HEK293 (cell line): ENCODE data around the gene PCMT1.

Experiments
- HIC1 ChIP-seq: fragments of 450-650 bp; formaldehyde crosslinking; IDR thresholded peaks from 2 replicates; pipeline ENCODE4 v1.5.1; 2016; ENCODE audit warnings: missing biosample characterization, missing genetic modification characterization
- KLF10 ChIP-seq: fragments of 450-650 bp; IDR thresholded peaks from 2 replicates; pipeline ENCODE4 v1.5.1; 2018; ENCODE audit warnings: missing biosample characterization, mild to moderate bottlenecking, missing genetic modification characterization
- KLF17 ChIP-seq: fragments of 450-650 bp; formaldehyde crosslinking; IDR thresholded peaks from 2 replicates; pipeline ENCODE4 v1.5.1; 2016; ENCODE audit warnings: missing biosample characterization, missing genetic modification characterization
- PRDM1 ChIP-seq: fragments of 450-650 bp; formaldehyde crosslinking; IDR thresholded peaks from 2 replicates; pipeline ENCODE4; 2016; ENCODE audit warnings: missing biosample characterization, missing genetic modification characterization
- PRDM10 ChIP-seq: fragments of 450-650 bp; formaldehyde crosslinking; IDR thresholded peaks from 2 replicates; pipeline ENCODE4 v1.5.1; 2016; ENCODE audit warnings: missing biosample characterization, missing genetic modification characterization
- PRDM2 ChIP-seq: fragments of 450-650 bp; formaldehyde crosslinking; IDR thresholded peaks from 2 replicates; pipeline ENCODE4 v1.5.1; 2016; ENCODE audit warnings: missing biosample characterization, missing genetic modification characterization, borderline replicate concordance
- SCRT1 ChIP-seq: fragments of 450-650 bp; formaldehyde crosslinking; IDR thresholded peaks from 2 replicates; pipeline ENCODE4 v1.5.1; 2016; ENCODE audit warnings: missing biosample characterization, missing genetic modification characterization, borderline replicate concordance
- ZBTB17 ChIP-seq: fragments of 450-650 bp; formaldehyde crosslinking; IDR thresholded peaks from 2 replicates; pipeline ENCODE4 v1.5.1; 2016; ENCODE audit warnings: missing biosample characterization, missing genetic modification characterization
- ZBTB48 ChIP-seq: fragments of 450-650 bp; formaldehyde crosslinking; IDR thresholded peaks from 2 replicates; pipeline ENCODE4 v1.5.1; 2016; ENCODE audit warnings: missing biosample characterization, missing genetic modification characterization
- ZFP3 ChIP-seq: fragments of 450-650 bp; formaldehyde crosslinking; IDR thresholded peaks from 2 replicates; pipeline ENCODE4 v1.5.1; 2016; ENCODE audit warnings: low read depth, missing biosample characterization, missing genetic modification characterization
- ZFP37 ChIP-seq: fragments of 450-650 bp; formaldehyde crosslinking; IDR thresholded peaks from 2 replicates; pipeline ENCODE4 v1.5.1; 2016; ENCODE audit warnings: missing biosample characterization, missing genetic modification characterization
- ZNF146 ChIP-seq: fragments of 450-650 bp; formaldehyde crosslinking; IDR thresholded peaks from 2 replicates; pipeline ENCODE4 v1.5.1; 2016; ENCODE audit warnings: missing biosample characterization, missing genetic modification characterization
- ZNF148 ChIP-seq: fragments of 450-650 bp; formaldehyde crosslinking; IDR thresholded peaks from 2 replicates; pipeline ENCODE4 v1.5.0; 2017; ENCODE audit warnings: missing biosample characterization, missing genetic modification characterization, borderline replicate concordance
- ZNF169 ChIP-seq: fragments of 450-650 bp; formaldehyde crosslinking; IDR thresholded peaks from 2 replicates; pipeline ENCODE4 v1.5.1; 2016; ENCODE audit warnings: missing biosample characterization, missing genetic modification characterization
- ZNF266 ChIP-seq: fragments of 450-650 bp; formaldehyde crosslinking; IDR thresholded peaks from 2 replicates; pipeline ENCODE4 v1.5.1; 2016; ENCODE audit warnings: missing biosample characterization, missing genetic modification characterization, low read depth
- ZNF292 ChIP-seq: fragments of 450-650 bp; formaldehyde crosslinking; IDR thresholded peaks from 2 replicates; pipeline ENCODE4 v1.5.1; 2016; ENCODE audit warnings: low read depth, missing biosample characterization, missing genetic modification characterization, borderline replicate concordance
- ZNF324 ChIP-seq: fragments of 450-650 bp; formaldehyde crosslinking; IDR thresholded peaks from 2 replicates; pipeline ENCODE4 v1.5.1; 2016; ENCODE audit warnings: missing biosample characterization, missing genetic modification characterization
- ZNF394 ChIP-seq: fragments of 450-650 bp; formaldehyde crosslinking; IDR thresholded peaks from 2 replicates; pipeline ENCODE4 v1.5.1; 2016; ENCODE audit warnings: missing biosample characterization, missing genetic modification characterization, mild to moderate bottlenecking, moderate library complexity, borderline replicate concordance
- ZNF530 ChIP-seq: fragments of 450-650 bp; formaldehyde crosslinking; IDR thresholded peaks from 2 replicates; pipeline ENCODE4 v1.5.1; 2016; ENCODE audit warnings: low read depth, missing biosample characterization, missing genetic modification characterization
- ZNF561 ChIP-seq: fragments of 450-650 bp; IDR thresholded peaks from 2 replicates; pipeline ENCODE4 v1.5.1; 2018; ENCODE audit warnings: missing biosample characterization, missing genetic modification characterization, borderline replicate concordance
- ZNF654 ChIP-seq: fragments of 450-650 bp; formaldehyde crosslinking; IDR thresholded peaks from 2 replicates; pipeline ENCODE4 v1.5.1; 2016; ENCODE audit warnings: low read depth, missing biosample characterization, missing genetic modification characterization
- ZNF76 ChIP-seq: fragments of 450-650 bp; formaldehyde crosslinking; IDR thresholded peaks from 2 replicates; pipeline ENCODE4; 2016; ENCODE audit warnings: low read depth, missing biosample characterization, missing genetic modification characterization, borderline replicate concordance
- ZNF768 ChIP-seq: fragments of 450-650 bp; formaldehyde crosslinking; IDR thresholded peaks from 2 replicates; pipeline ENCODE4 v1.5.1; 2018; ENCODE audit warnings: missing biosample characterization, mild to moderate bottlenecking, missing genetic modification characterization

The PCMT1 gene

GRCh38 chr6:149746147-149746946 is 3.2 kb upstream of the PCMT1 start, which contains the start of gene NUP43 (continued):
- TF ChIP-seq KLF10: peak; percentile 84
- TF ChIP-seq ZNF148 (tag by site-specific recombination): no peak
- TF ChIP-seq ZNF266 (tag by site-specific recombination): no peak
- TF ChIP-seq PRDM2 (tag by site-specific recombination): no peak
- TF ChIP-seq ZNF561 (tag by site-specific recombination): peak; percentile 75; the same call in 1 of the 2 replicates
- peak; percentile 84 for TF ChIP-seq ZFP37
- peak; percentile 64; the same call in 1 of the 2 replicates for TF ChIP-seq ZBTB48 (tag by site-specific recombination)
- no peak; the same call in 1 of the 2 replicates for TF ChIP-seq ZNF146 (tag by site-specific recombination)
- 0 out of 2 replicates have a peak, but pooled peaks have one; percentile 36 for TF ChIP-seq ZNF324 (tag by site-specific recombination)
- TF ChIP-seq PRDM10 (tag by site-specific recombination): peak; percentile 58; the same call in 1 of the 2 replicates
- TF ChIP-seq ZNF654 (tag by site-specific recombination): 0 out of 2 replicates have a peak, but pooled peaks have one; percentile 11
- TF ChIP-seq PRDM1: peak; percentile 3; the same call in 1 of the 2 replicates
- TF ChIP-seq ZNF768 (tag by site-specific recombination): no peak
- TF ChIP-seq ZNF394 (tag by site-specific recombination): peak; percentile 33; the same call in 1 of the 2 replicates
- TF ChIP-seq SCRT1: no peak
- TF ChIP-seq ZFP3 (tag by site-specific recombination): no peak
- TF ChIP-seq ZNF76 (tag by site-specific recombination): peak; percentile 38; the same call in 1 of the 2 replicates
- peak; percentile 45; the same call in 1 of the 2 replicates for TF ChIP-seq KLF17 (tag by site-specific recombination)
- TF ChIP-seq ZNF530 (tag by site-specific recombination): no peak
- TF ChIP-seq HIC1: peak; percentile 87
- TF ChIP-seq ZBTB17 (tag by site-specific recombination): peak; percentile 88
- no peak for TF ChIP-seq ZNF169 (tag by site-specific recombination)
- TF ChIP-seq ZNF292 (tag by site-specific recombination): no peak
